Measurements from ENCODE around the gene HLA-DMB. TPM values are rescaled to one million over a fixed set of nuclear protein-coding genes. Genes with fewer than 3 reads are reported as not detected.

The HLA-DMB gene
- total RNA-seq, 6 donors from 2014 or later = 35.6 to 233 (median 80.6) TPM

DNA sequence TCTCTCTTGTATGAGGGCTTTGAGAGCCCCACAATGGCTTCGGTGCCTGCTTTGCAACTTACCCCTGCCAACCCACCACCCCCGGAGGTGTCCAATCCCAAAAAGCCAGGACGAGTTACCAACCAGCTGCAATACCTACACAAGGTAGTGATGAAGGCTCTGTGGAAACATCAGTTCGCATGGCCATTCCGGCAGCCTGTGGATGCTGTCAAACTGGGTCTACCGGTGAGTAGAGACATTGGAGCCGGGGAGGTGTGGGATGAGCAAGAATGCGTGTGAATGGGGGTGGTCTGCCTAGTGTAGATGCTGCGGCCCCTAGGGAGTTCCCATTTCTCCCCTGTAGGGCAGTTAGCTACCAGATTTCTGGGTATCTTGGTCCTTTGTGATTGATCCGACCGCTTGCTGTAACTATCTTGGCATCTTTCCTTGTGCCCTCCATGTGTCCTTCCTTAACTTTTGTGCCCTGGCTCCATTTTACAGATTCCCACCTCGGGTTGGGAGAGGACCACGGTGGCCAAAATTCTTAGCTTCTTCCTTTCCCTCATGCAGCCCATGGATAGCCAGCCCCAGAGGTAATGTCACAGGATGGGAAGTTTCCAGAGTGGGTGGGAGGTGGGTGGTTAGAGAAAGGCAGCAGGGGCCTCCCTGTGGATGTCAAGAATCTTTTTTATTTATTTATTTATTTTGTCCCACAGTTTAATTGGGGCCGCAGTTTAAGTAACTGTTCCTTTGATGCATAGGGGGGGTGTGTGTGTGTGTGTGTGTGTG, 33.9 kb upstream of the HLA-DMB start:
- H3K27ac ChIP-seq = peak overlapping the region in 1 of 4 donors; percentile 98
- H3K4me1 ChIP-seq = peaks cover 26 to 42% (median 35%) of the 10 kb centered on the region in 4 donors
- no peak for ATAC-seq (ENCODE audit: low FRiP score in 2 of 2)
- H3K36me3 ChIP-seq = peaks cover 46 to 76% (median 60%) of the 10 kb centered on the region in 4 donors
- TF ChIP-seq EP300 (IDR thresholded peaks at IDR 0.05) = no peak
- TF ChIP-seq, protein P1, sequence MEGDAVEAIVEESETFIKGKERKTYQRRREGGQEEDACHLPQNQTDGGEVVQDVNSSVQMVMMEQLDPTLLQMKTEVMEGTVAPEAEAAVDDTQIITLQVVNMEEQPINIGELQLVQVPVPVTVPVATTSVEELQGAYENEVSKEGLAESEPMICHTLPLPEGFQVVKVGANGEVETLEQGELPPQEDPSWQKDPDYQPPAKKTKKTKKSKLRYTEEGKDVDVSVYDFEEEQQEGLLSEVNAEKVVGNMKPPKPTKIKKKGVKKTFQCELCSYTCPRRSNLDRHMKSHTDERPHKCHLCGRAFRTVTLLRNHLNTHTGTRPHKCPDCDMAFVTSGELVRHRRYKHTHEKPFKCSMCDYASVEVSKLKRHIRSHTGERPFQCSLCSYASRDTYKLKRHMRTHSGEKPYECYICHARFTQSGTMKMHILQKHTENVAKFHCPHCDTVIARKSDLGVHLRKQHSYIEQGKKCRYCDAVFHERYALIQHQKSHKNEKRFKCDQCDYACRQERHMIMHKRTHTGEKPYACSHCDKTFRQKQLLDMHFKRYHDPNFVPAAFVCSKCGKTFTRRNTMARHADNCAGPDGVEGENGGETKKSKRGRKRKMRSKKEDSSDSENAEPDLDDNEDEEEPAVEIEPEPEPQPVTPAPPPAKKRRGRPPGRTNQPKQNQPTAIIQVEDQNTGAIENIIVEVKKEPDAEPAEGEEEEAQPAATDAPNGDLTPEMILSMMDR (IDR thresholded peaks at IDR 0.05) = no peak
- TF ChIP-seq POLR2A (IDR thresholded peaks at IDR 0.05) = no peak
- TF ChIP-seq POLR2AphosphoS5 (IDR thresholded peaks at IDR 0.05) = no peak
- peak overlapping the region; percentile 53 to 93 (median 77) for H3K4me3 ChIP-seq
- H3K9me3 ChIP-seq = no peaks in the 10 kb centered on the region
- DNase-seq = no peak
- H3K27me3 ChIP-seq = no peaks in the 10 kb centered on the region
- WGBS, 2 donors = 6 to 8% methylated on average over 13 to 14 of the region's 14 CpGs

DNA sequence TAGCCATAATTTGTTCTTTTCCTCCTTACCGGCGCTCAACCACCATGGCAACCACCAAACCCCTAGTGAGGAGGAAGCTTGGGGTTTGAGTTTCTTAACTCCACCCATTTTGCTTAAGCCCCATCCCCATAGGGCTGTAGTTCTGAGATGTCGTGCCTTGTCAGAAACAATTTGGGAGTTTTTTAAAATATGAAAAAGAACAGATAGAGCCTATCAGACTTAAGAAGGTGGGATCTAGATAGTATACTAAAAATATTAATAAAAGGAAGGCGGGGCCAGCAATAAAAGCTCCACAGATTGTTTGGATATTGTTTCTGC, 33.1 kb upstream of the HLA-DMB start:
- Histone ChIP-seq H3K9me3 (no peaks in the 10 kb centered on the region), H3K27ac (peak overlapping the region in 3 of 4 donors; percentile 13 to 100 (median 98)), H3K27me3 (no peaks in the 10 kb centered on the region), H3K4me3 (peak overlapping the region; percentile 53 to 93 (median 77)), H3K4me1 (peaks cover 26 to 42% (median 35%) of the 10 kb centered on the region in 4 donors), H3K36me3 (peaks cover 38 to 69% (median 52%) of the 10 kb centered on the region in 4 donors)
- DNase-seq (no peak), ATAC-seq (ENCODE audit: low FRiP score in 2 of 2) (no peak)
- TF ChIP-seq EP300 (IDR thresholded peaks at IDR 0.05) (no peak), POLR2A (IDR thresholded peaks at IDR 0.05) (no peak), POLR2AphosphoS5 (IDR thresholded peaks at IDR 0.05) (no peak)
- TF ChIP-seq, protein P1 (IDR thresholded peaks at IDR 0.05) = no peak
- 0 to 1% methylated on average over 4 of the region's 4 CpGs for WGBS, 2 donors

DNA sequence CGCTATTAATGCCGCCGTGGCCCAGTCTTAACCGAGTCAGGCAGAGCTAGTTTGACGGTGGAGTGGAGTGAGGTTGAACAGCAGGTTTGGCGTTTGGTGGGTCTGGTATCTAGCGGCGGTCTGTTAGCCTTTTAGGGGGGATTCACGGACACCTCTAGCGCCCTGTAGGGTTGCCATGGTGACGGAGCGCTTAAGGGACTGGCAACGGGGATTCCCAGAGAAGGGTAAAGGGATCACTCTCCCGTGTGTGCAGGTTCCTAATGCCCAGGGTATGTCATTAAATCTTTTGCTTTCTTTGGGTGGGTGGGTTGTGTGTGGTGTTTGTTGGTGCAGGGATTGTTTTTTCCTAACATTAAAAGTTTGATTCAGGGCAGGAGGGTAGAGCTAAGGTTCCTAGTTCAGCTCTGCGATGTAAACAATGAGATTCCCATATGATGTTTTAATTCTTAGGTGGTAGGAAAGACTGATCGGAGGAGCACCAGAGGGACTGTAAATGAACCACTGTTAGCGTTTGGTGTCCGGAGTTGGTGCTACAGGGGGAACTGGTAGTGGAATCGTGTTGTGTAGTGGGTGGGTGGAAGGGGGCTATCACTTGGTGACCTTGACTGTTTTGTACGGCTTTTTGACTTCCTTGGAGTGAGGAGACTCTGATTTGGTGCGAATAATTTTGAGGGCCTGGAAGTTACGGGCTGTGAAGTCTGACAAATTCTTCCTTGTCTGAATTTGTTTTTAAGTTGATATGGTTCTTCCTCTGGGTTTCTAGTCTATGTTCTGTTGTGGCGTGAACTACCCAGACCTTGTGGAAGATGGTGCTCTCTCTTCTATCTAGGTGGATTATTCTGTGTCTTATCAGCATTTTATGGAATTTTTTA, 32.6 kb upstream of the HLA-DMB start:
- peak overlapping the region; percentile 53 to 93 (median 77) for H3K4me3 ChIP-seq
- TF ChIP-seq POLR2A (IDR thresholded peaks at IDR 0.05) = no peak
- TF ChIP-seq POLR2AphosphoS5 (IDR thresholded peaks at IDR 0.05) = no peak
- no peak for TF ChIP-seq EP300 (IDR thresholded peaks at IDR 0.05)
- TF ChIP-seq, protein P1 (IDR thresholded peaks at IDR 0.05) = no peak
- H3K36me3 ChIP-seq = peaks cover 34 to 63% (median 47%) of the 10 kb centered on the region in 4 donors
- peaks cover 26 to 42% (median 34%) of the 10 kb centered on the region in 4 donors for H3K4me1 ChIP-seq
- peak overlapping the region; percentile 75 to 100 (median 92) for H3K27ac ChIP-seq
- ATAC-seq (ENCODE audit: low FRiP score in 2 of 2) (no peak), DNase-seq (peak in 1 of 2 donors; percentile 66)
- no peaks in the 10 kb centered on the region for H3K9me3 ChIP-seq
- H3K27me3 ChIP-seq = no peaks in the 10 kb centered on the region
- WGBS, 2 donors = 0% methylated on average over 13 to 23 of the region's 23 CpGs

DNA sequence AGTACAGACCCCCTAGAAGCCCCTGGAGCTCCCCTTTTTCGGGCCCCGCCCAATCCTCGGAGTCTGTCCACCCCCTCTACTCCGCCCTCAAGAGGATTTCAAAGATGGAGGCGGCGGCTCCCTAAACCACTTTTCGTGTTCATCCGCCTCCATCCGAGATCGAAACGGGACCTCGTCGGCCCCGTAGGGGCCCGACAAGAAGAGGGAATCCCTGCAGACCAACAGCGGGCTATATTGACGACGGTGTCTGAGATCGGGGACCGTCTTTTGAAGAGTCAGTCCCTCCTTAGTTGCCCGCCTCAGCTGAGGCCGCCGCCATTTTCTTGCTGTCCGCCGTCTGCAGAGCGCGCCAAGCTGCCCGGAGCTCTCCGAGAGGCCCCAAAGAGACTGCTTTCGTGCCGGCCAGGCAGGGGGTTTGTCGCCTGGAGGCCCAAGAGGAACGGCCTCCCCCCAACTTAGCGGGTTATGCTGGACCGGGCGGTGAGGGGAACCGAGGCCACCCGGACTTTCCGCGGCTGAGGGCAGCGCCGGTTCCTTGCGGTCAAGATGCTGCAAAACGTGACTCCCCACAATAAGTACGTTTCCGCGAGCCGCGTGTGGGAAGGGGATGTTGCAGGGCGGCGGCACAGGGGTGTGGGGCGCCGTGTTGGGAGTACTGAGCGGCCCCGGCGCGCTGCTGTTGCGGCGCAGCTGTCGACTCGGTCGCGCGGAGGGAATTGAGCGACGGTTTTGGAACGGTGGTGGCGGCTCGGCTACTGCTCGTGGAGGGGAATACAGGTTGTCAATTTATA, 31.7 kb upstream of the HLA-DMB start:
- H3K27me3 ChIP-seq = no peaks in the 10 kb centered on the region
- WGBS, 2 donors = 0% methylated on average over 53 of the region's 70 CpGs; no CpG with 5 or more reads in 1 of the 2 donors
- peak overlapping the region; percentile 75 to 100 (median 92) for H3K27ac ChIP-seq
- peak overlapping the region; percentile 53 to 93 (median 77) for H3K4me3 ChIP-seq
- DNase-seq = peak; percentile 42 to 87
- H3K36me3 ChIP-seq = peaks cover 25 to 55% (median 39%) of the 10 kb centered on the region in 4 donors
- peaks cover 23 to 36% (median 31%) of the 10 kb centered on the region in 4 donors for H3K4me1 ChIP-seq
- H3K9me3 ChIP-seq = no peaks in the 10 kb centered on the region
- TF ChIP-seq POLR2A (IDR thresholded peaks at IDR 0.05) (no peak), EP300 (IDR thresholded peaks at IDR 0.05) (no peak), POLR2AphosphoS5 (IDR thresholded peaks at IDR 0.05) (no peak)
- no peak for ATAC-seq (ENCODE audit: low FRiP score in 2 of 2)
